Activated T-cell treated with anti-CD3 and anti-CD28 coated beads, Interleukin-2, amount 50 U/mL, for 24 hours (primary cell): ENCODE results near the gene ING1.
"Not testable (repeated sequence)": the region's sequence is repeated elsewhere in the genome, so short reads cannot be mapped to it uniquely, and the experiment has no call there.

Experiments
- DNase-seq: peaks from one replicate; pipeline ENCODE4 v3.0.0-alpha.2; 2020
- H3K27ac Mint-ChIP-seq: 2 replicates; pipeline ENCODE4 v1.8.0; 2020; ENCODE audit warnings: mild to moderate bottlenecking, mixed read lengths
- H3K27me3 Mint-ChIP-seq: 2 replicates; pipeline ENCODE4 v1.8.0; 2020; ENCODE audit warnings: mixed read lengths
- H3K36me3 Mint-ChIP-seq: 2 replicates; pipeline ENCODE4 v1.8.0; 2020; ENCODE audit warnings: low read depth, mixed read lengths
- H3K4me1 Mint-ChIP-seq: 2 replicates; pipeline ENCODE4 v1.8.0; 2020; ENCODE audit warnings: low read depth, mixed read lengths
- H3K4me3 Mint-ChIP-seq: 2 replicates; pipeline ENCODE4 v1.8.0; 2020; ENCODE audit warnings: mild to moderate bottlenecking, moderate library complexity, mixed read lengths
- H3K9me3 Mint-ChIP-seq: 2 replicates; pipeline ENCODE4 v1.8.0; 2020; ENCODE audit warnings: mixed read lengths

ING1 gene

DNA sequence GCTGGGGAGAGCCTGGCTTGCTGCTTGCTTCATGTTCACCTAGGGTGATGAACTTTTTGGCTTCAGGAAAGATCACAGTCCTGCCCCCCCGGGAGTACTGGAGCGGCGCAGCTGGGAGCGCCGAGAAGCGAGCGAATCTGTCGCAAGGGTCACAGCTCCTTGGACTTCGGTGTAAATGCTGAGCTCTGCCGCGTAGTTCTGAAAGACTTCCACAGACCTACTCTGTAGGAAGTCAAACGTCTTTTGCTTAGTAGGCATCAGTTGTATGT is 2.7 kb downstream of the ING1 start:
- Mint-ChIP-seq H3K36me3 (peaks cover 52% of the 10 kb centered on the region), H3K4me3 (peak overlapping the region; percentile 94), H3K27ac (peak overlapping the region; percentile 97), H3K27me3 (no peaks in the 10 kb centered on the region), H3K9me3 (no peaks in the 10 kb centered on the region), H3K4me1 (peaks cover 33% of the 10 kb centered on the region)
- no peak for DNase-seq

DNA sequence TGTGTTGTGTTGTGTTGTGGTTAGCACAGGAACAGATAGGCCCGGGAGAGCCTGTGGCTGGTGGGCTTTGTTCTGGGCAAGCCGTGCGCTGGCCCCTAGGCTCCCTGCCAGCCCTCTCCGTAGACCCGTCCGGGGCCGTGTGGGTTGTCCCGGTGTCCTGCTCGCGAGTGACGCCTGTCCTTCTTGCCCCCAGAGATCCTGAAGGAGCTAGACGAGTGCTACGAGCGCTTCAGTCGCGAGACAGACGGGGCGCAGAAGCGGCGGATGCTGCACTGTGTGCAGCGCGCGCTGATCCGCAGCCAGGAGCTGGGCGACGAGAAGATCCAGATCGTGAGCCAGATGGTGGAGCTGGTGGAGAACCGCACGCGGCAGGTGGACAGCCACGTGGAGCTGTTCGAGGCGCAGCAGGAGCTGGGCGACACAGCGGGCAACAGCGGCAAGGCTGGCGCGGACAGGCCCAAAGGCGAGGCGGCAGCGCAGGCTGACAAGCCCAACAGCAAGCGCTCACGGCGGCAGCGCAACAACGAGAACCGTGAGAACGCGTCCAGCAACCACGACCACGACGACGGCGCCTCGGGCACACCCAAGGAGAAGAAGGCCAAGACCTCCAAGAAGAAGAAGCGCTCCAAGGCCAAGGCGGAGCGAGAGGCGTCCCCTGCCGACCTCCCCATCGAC is 5.7 kb downstream of the ING1 start:
- Mint-ChIP-seq H3K36me3 (peaks cover 49% of the 10 kb centered on the region), H3K4me1 (peaks cover 31% of the 10 kb centered on the region), H3K27me3 (no peaks in the 10 kb centered on the region), H3K4me3 (no peak overlapping the region), H3K27ac (no peak overlapping the region), H3K9me3 (no peaks in the 10 kb centered on the region)
- no peak for DNase-seq

DNA sequence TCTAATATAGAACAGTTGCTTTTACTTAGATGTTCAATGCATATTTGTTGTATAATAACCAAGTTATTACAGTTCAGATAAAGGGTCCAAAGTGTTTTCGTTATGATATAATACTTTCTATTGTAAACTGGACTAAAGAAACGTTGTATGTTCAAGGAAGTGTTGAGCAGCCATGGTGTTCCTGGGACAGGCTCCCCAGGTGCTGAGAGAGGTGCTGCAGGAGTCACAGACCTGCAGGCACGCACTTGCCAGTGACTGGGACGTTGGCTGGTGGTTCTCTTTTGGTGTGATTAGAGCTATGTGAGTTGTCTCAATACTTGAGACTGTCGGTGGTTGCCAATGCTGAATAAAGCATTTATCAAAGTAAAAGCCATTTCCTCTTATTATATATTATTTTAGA is 9.5 kb downstream of the ING1 start:
- H3K27me3 Mint-ChIP-seq, result no peaks in the 10 kb centered on the region
- H3K9me3 Mint-ChIP-seq, result no peaks in the 10 kb centered on the region
- H3K4me3 Mint-ChIP-seq, result no peak overlapping the region
- peaks cover 36% of the 10 kb centered on the region for H3K36me3 Mint-ChIP-seq
- H3K27ac Mint-ChIP-seq, result no peak overlapping the region
- no peak for DNase-seq
- H3K4me1 Mint-ChIP-seq, result peaks cover 39% of the 10 kb centered on the region

DNA sequence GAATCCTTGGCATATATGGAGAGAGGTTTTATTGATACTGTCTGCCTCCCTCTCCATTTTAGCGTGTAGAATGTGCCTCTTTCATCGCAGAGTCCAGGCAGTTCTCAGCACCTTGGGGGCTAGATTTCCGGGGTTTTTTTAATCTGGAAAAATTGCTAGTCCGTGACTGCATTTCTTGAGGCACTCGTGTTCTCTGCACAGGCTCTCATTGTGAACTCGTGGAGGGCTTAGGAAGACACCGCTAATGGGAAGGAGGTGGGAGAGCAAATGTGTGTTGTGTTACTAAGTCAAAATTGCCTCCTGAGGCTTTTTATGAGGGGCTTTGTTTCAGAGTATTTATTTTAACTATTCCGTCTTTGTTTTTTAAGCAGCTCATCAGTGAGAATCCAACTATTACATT is 10.1 kb downstream of the ING1 start:
- no peak overlapping the region for H3K4me3 Mint-ChIP-seq
- no peak for DNase-seq
- peaks cover 39% of the 10 kb centered on the region for H3K4me1 Mint-ChIP-seq
- H3K36me3 Mint-ChIP-seq, result peaks cover 36% of the 10 kb centered on the region
- H3K9me3 Mint-ChIP-seq, result no peaks in the 10 kb centered on the region
- no peaks in the 10 kb centered on the region for H3K27me3 Mint-ChIP-seq
- H3K27ac Mint-ChIP-seq, result peak overlapping the region; percentile 29

DNA sequence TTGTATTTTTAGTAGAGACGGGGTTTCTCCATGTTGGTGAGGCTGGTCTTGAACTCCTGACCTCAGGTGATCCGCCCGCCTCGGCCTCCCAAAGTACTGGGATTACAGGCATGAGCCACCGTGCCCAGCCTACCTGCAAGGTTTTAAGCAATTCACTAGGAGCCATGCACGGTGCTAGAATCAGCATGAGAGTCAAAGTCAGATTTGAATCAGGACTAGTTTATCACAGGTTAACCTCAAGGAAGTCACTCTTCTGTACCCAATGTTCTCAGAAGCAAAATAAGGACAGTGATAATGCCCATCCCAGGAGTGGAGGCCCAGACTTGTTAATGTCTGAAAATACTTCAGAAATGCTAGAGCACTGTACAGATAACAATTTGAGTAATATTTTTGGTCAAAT is 12.7 kb downstream of the ING1 start:
- not testable (repeated sequence) for H3K9me3 Mint-ChIP-seq, H3K27me3 Mint-ChIP-seq, DNase-seq
- Mint-ChIP-seq H3K27ac (peak overlapping the region; percentile 86), H3K4me1 (peaks cover 33% of the 10 kb centered on the region), H3K36me3 (peaks cover 13% of the 10 kb centered on the region), H3K4me3 (peak overlapping the region; percentile 48)

DNA sequence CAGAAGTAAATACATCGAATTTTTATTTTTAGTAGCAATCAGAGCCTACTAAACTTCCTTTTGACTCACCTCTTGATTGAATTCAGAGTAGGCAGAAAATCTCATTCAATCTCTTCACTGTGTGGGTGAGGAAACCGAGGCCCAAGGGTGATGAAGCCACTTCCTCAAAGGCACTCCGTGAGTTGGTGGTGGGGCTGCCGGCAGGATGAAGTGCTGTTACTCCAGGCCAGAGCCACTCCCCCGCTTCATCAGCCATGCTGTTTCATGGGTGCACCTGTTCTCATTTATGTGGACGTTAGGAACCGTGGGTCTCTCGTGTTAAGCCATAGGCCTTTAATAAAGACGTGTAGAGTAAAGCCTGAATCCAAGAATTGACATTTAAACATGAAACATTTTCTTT is 13.2 kb downstream of the ING1 start:
- H3K9me3 Mint-ChIP-seq, result no peaks in the 10 kb centered on the region
- DNase-seq, result peak; percentile 71
- H3K4me1 Mint-ChIP-seq, result peaks cover 32% of the 10 kb centered on the region
- H3K36me3 Mint-ChIP-seq, result peaks cover 9% of the 10 kb centered on the region
- peak overlapping the region; percentile 48 for H3K4me3 Mint-ChIP-seq
- peak overlapping the region; percentile 86 for H3K27ac Mint-ChIP-seq
- no peaks in the 10 kb centered on the region for H3K27me3 Mint-ChIP-seq

DNA sequence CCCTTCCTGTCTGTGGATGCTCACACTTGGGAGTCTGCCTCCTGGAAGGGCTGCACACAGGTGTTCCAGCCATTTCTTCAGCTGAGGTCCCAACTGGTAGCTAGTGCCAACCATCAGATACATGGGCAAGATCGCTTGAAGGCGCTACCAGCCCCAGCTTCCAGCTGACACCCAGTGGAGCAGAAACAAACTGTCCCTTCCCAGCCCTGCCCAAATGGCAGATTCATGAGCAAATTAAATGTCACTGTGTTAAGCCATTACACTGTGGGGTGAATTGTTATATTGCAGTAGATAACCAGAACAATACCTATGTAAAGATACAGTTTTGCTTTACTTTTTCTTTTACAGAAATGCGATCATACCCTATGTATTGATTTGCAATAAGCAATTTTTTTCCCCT is 17.6 kb downstream of the ING1 start:
- no peak for DNase-seq
- no peak overlapping the region for H3K27ac Mint-ChIP-seq
- H3K4me1 Mint-ChIP-seq, result peaks cover 23% of the 10 kb centered on the region
- no peaks in the 10 kb centered on the region for H3K27me3 Mint-ChIP-seq
- H3K36me3 Mint-ChIP-seq, result no peaks in the 10 kb centered on the region
- no peaks in the 10 kb centered on the region for H3K9me3 Mint-ChIP-seq
- no peak overlapping the region for H3K4me3 Mint-ChIP-seq

DNA sequence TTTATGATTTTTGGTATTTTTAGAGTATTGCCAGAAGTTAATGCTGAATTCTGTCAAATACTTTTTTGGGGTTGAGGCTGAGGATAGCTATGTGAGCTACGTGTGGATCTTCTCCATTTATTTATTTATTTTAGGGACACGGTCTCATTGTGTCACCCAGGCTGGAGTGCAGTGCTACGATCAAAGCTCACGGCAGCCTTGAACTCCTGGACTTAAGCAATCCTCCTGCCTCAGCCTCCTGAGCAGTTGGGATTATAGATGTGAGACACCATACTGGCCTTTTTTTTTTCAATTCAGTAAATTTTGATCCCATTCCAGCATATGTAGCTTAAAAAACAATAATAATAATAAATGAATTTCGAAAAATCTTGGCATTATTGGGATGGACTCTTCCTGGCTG is 21.1 kb downstream of the ING1 start:
- Mint-ChIP-seq H3K36me3 (no peaks in the 10 kb centered on the region), H3K9me3 (peaks cover 7% of the 10 kb centered on the region), H3K27me3 (no peaks in the 10 kb centered on the region), H3K4me1 (peaks cover 3% of the 10 kb centered on the region), H3K4me3 (no peak overlapping the region), H3K27ac (no peak overlapping the region)
- DNase-seq, result no peak

DNA sequence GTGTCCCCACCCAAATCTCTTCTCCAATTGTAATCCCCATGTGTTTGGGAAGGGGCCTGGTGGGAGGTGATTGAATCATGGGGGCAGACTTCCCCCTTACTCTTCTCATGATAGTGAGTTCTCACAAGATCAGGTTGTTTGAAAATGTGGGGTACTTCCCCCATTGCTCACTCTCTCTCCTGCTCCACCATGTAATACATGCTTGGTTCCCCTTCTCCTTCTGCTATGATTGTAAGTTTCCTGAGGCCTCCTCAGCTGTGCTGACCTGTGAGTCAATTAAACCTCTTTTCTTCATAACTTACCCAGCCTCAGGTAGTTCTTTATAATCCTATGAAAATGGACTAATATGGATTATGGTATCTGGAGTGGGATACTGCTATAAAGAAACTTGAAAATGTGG is 24.1 kb downstream of the ING1 start:
- no peaks in the 10 kb centered on the region for H3K36me3 Mint-ChIP-seq
- peaks cover 9% of the 10 kb centered on the region for H3K9me3 Mint-ChIP-seq

DNA sequence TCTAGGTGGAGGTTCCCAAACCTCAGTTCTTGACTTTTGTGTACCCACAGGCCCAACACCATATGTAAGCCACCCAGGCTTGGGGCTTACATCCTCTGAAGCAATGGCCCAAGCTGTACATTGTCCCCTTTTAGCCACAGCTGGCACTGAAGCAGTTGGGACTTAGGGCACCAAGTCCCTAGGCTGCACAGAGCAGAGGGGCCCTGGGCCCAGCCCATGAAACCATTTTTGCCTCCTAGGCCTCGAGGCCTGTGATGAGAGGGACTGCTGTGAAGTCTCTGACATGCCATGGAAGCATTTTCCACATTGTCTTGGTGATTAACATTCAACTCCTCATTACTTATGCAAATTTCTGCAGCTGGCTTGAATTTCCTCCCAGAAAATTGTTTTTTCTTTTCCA is 30.2 kb downstream of the ING1 start:
- Mint-ChIP-seq H3K27me3 (no peaks in the 10 kb centered on the region), H3K4me1 (no peaks in the 10 kb centered on the region), H3K9me3 (peaks cover 18% of the 10 kb centered on the region), H3K36me3 (peaks cover 8% of the 10 kb centered on the region), H3K27ac (no peak overlapping the region), H3K4me3 (no peak overlapping the region)
- DNase-seq, result no peak

More for the DNA sequence above, 24.1 kb downstream of the ING1 start:
- Mint-ChIP-seq H3K4me3 (no peak overlapping the region), H3K27ac (no peak overlapping the region), H3K4me1 (peaks cover 3% of the 10 kb centered on the region), H3K27me3 (no peaks in the 10 kb centered on the region)
- no peak for DNase-seq

DNA sequence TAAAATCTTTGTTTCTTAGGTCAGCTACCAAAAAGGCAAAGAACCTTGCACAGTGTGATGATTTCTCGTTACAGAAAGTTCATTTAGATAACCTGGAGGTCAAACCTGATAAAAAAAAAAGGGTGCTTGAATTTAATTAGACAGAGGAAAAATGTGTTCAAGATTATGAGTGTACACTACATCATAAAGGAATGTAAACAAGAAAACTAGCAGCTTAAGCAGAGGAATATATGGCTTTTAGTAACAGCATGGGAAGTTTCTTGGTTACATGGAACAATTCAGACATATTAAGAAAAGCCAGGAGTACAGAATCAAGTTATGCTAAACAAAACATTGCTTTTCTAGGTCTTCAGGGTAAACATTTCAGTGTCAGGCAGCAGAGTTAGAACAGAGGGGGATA is 32.9 kb downstream of the ING1 start:
- no peak for DNase-seq
- Mint-ChIP-seq H3K4me3 (no peak overlapping the region), H3K27ac (no peak overlapping the region)

DNA sequence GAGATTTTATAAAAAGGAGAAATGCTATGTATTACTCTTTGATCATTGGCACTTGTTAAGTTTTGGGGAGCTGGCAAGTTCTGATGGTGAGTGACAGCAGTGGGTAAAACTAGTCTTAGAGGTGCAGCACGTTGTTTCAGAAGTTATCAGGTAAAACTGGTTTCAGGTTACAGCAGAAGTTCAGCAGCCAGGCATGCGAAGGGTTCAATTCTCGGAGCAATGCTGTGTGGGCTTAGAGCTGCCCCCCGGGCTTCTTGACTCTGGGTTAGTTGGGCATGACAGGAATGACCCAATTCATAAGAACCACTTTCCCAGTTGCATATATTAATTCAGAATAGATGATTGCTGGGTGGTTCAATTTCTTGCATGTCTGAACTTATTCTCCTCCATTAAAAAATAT is 34.8 kb downstream of the ING1 start:
- H3K27ac Mint-ChIP-seq, result no peak overlapping the region
- peaks cover 8% of the 10 kb centered on the region for H3K36me3 Mint-ChIP-seq
- no peaks in the 10 kb centered on the region for H3K27me3 Mint-ChIP-seq
- no peaks in the 10 kb centered on the region for H3K4me1 Mint-ChIP-seq
- peaks cover 10% of the 10 kb centered on the region for H3K9me3 Mint-ChIP-seq
- no peak for DNase-seq
- no peak overlapping the region for H3K4me3 Mint-ChIP-seq

More for the DNA sequence above, 32.9 kb downstream of the ING1 start:
- Mint-ChIP-seq H3K9me3 (peaks cover 18% of the 10 kb centered on the region), H3K4me1 (no peaks in the 10 kb centered on the region), H3K27me3 (no peaks in the 10 kb centered on the region), H3K36me3 (peaks cover 11% of the 10 kb centered on the region)

DNA sequence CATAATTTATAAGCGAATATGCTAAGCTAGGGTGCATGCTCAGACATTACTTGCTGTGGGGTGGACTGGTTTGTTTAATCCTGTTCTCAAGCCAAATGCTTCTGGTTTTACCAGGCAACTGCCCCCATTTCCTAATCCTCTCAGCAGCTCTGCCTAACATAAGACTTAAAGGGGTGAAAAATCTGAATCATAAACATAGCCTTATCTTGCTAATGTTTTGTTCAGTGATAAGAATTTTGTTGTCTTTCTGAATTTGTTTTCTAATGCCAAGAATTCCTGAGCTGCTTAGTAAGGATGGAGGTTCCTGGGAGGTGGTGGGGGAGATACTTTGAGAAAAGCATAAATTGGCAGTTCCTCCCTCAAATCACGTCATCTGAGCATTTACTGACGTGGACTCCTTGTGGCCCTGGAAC is 42.7 kb downstream of the ING1 start:
- Mint-ChIP-seq H3K4me3 (no peak overlapping the region), H3K9me3 (no peaks in the 10 kb centered on the region)

DNA sequence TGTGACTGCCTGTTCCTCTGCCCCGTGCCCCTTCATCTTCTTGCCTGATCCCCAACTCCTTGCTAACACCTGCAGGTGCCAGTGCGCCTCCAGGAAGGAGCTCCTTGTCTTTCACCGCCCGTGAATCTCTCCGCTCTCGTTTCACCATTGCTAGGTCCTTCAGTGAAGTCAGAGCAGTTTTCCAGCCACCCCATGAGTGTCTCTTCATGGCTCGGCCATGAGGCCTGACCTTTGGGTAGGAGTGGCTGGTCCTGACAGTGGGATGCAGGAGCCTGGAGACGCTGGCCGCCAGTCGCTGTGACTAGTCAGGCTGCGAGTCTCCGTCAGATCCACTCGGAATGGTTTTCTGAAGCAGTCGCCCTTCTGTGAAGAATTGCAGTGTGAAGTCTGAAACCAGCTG is 43.8 kb downstream of the ING1 start:
- H3K27me3 Mint-ChIP-seq, result peaks cover 18% of the 10 kb centered on the region
- no peaks in the 10 kb centered on the region for H3K36me3 Mint-ChIP-seq
- DNase-seq, result no peak
- H3K4me3 Mint-ChIP-seq, result no peak overlapping the region
- no peaks in the 10 kb centered on the region for H3K9me3 Mint-ChIP-seq
- H3K4me1 Mint-ChIP-seq, result no peaks in the 10 kb centered on the region
- no peak overlapping the region for H3K27ac Mint-ChIP-seq

More for the DNA sequence above, 42.7 kb downstream of the ING1 start:
- Mint-ChIP-seq H3K36me3 (no peaks in the 10 kb centered on the region), H3K4me1 (no peaks in the 10 kb centered on the region), H3K27ac (no peak overlapping the region), H3K27me3 (peaks cover 17% of the 10 kb centered on the region)
- DNase-seq, result no peak

DNA sequence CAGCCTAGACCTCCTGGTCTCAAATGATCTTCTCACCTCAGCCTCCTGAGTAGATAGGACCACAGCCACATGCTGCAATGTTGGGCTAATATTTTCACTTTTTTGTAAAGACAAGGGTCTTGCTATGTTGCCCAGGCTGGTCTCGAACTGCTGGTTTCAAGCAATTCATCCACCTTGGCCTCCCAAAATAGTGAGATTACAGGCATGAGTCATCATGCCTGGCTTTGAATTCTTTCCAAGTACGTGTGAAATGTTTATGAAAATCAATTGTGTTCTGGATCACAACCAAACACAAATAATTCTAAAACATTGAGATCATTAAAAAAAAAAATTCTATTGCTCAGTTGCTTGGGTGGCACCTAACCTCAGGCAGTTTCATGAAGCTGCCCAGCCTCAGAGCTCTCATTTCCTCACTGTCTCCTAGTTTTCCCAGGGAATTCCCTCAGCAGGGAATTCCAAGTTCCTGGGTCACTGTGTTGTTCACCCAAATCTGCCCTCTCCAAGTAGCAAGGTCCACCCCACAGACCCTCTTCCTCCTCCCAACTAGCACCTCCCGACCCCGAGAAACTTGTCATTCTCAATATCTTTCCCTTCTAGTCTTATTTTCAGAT is 44.8 kb downstream of the ING1 start:
- DNase-seq, result no peak
- Mint-ChIP-seq H3K27me3 (peaks cover 22% of the 10 kb centered on the region), H3K4me1 (no peaks in the 10 kb centered on the region), H3K9me3 (no peaks in the 10 kb centered on the region), H3K4me3 (no peak overlapping the region), H3K27ac (no peak overlapping the region), H3K36me3 (no peaks in the 10 kb centered on the region)

DNA sequence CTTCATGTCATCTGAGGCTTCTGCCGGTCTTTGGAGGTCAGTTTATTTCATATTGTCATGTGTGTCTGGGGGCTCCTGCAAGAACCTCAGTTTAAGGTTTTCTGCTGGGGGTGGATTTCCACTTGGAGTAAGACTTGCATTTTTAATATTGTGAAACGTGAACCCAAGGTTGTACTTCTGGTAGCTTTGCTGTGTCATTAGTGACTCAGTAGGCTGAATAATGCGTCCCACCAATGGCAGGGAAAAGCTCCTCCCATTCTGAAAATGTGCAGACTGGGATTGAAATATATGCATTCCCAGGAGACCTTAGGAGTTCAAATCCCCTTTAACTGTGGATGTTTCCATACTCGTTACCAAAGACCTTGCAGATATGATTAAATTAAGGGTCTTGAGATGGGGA is 46.2 kb downstream of the ING1 start:
- no peak overlapping the region for H3K27ac Mint-ChIP-seq
- peaks cover 34% of the 10 kb centered on the region for H3K27me3 Mint-ChIP-seq
- no peaks in the 10 kb centered on the region for H3K4me1 Mint-ChIP-seq
- no peaks in the 10 kb centered on the region for H3K9me3 Mint-ChIP-seq
- H3K4me3 Mint-ChIP-seq, result no peak overlapping the region
- no peaks in the 10 kb centered on the region for H3K36me3 Mint-ChIP-seq
- no peak for DNase-seq
